CD4-positive, alpha-beta T cell treated with Interleukin-4 for 4 hours (primary cell): ENCODE results near the gene PTGR1.
"Not testable (repeated sequence)": the region's sequence is repeated elsewhere in the genome, so short reads cannot be mapped to it uniquely, and the experiment has no call there.

Source experiments
- DNase-seq: peaks from one replicate; pipeline ENCODE4 v3.0.0-alpha.2; 2020

The PTGR1 gene

DNA sequence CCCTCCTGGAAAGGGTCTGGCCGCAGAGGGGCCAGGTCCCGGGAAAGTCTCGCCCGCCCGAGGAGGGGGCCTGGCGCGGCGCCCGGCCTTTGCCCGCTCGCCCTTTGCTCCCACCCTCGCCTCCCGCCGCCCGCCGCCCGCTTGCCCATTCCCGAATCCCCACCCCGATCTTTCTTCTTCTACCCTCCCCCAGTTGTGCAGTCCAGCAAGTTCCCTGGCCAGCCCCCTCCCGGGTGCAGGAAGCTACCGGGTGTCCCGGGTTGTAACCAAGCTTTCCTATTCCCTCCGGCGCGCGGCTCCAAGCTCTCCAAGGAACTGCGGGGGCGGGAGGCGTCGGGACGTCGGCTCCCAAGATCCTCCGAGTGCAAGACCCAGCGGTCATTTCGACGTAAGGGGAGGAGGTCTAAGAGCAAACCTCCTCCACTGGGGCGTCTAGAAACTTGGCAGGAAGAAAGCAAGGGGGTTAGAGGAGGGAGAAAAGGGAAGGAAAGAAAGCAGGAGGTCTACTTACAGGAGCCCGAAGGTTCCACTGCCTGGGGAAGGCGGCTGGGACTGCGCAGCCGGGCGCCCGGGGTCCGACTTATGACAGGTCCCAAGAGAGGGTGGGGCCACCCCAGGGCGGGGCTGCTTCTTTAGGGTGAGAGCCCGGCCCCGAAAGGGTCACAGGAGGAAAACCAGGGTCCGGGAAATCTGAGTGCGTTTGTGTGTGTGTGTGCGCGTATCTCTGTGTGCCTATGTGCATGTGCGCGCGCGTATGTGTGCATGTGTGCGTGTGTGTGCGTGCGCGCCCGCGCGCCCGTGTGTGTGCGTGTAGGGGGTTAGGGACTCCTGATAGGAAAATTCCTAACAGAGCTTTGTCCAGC lies at the start of gene PTGR1:
Gene PTGR1, minus strand, starts transcription at position 556 of the 863 bp plus-strand sequence. CDS start 2,225 bp downstream, outside the sequence.
- DNase-seq = no peak

DNA sequence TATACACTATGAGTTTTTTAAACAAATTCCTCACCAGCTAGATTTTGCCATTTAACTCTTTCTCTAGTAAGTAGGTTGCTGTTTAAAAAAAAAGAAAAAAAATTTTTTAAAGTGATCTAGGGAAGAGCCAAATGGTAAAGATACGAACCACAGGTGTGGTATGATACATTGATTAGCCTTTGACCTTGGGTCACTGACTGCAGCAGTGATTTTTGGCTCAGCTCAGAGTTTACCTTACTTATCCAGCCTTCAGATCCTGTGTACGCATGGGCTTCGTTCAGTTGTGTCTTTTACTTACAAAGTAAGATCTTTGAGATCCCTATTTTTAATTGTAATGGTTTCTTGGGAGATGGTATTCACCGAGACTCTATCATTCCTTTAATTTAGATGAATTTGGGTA lies 49.6 kb upstream of the PTGR1 start:
- no peak for DNase-seq

DNA sequence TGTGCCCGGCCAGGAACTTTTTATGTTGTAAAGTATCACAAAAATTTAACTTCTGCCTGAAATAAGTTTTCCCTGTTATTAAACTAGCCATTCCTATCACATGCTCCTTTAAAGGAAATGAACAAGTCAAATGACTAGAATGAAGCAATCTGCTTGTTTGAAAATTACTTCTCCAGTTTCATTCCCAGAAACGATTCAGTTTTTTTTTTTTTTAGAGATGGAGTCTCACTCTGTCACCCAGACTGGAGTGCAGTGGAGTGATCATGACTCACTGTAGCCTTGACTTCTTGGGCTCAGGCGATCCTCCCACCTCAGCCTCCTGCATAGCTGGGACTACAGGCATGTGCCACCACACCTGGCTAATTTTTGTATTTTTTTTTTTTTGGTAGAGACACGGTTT lies 48.6 kb upstream of the PTGR1 start:
- DNase-seq = no peak

DNA sequence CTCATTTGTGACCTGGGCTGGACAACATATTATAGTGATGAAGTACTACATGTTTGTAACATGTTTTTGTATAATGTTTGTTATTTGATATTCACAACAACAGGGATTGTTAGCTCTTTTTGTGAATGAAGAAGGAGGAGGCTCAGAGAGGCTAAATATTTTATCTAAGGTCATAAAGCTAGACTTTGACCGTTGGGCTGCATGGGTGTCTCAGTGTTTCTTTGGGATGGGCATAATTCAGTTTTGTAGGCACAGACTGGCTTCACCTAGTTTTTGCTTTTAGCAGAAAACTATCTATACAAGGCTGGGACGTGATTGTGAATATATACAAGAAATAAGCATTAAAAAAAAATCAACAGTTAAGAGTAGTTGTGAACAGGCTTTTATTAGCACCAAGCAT lies 47.0 kb upstream of the PTGR1 start:
- no peak for DNase-seq

DNA sequence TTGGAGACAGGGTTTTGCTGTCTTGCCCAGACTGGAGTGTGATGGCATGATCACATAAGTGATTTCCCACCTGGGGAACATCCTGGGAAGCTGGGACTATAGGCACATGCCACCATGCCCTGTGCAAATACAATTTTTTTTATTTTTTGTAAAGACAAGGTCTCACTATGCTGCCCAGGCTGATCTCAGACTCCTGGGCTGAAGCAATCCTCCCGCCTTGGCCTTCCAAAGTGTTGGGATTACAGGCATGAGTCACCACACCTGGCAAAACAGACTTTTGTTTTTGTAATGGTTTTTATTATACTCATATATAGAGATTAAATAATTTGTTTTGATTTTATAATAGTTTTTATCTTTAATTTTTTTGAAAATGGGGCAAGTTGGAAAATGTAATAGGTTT lies 46.4 kb upstream of the PTGR1 start:
- DNase-seq = no peak

DNA sequence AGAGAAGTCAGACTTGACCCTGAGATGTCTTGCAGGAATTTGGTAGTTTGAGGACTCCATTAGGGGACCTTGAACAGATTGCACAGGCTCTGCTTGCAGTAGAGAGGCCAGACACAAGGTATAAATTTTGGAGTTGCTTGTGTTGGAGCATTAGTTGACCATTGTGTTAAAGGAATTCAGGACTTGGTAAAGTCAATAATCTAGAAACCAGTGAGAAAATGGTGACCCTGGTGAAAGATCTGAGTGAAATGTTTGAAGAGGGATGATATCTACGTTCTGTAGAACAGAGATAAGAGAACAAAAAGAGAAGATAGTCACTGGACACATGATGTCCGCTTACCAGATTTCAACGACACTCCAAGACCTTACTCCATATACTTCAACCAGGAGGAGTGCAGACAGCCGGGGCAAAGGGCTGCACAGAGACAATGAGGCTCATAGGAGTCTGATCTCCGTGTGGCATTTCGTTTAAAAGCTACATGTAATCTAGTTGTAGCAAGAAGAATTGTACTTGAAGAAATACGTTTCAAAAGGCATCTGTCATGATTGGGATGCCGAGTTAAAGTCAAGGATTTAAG lies 44.8 kb upstream of the PTGR1 start:
- no peak for DNase-seq

DNA sequence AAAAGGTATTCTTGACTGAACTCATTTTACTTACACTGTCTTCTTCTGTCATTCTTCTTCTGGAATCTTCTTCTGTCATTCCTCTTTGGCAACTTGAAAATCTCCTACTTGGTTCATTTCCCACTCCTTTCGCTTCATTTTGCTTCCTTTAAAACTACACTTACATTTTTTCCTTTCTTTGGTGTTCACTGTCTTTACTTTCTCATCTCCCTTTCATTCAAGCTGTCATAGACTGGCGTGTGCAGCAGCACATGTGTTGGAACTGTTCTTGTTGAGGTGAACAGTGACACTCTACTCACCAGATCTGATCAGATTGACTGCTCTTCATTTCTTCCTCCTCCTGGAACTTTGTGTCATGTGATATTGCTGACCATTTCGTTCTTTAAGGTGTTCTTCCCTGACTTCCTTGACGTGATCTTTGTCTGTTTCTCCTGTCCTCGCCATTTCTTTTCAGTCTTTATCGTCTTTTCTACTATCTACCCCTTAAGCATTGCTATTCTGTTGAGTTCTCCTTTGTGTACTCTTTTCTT lies 38.0 kb upstream of the PTGR1 start:
- DNase-seq = no peak

DNA sequence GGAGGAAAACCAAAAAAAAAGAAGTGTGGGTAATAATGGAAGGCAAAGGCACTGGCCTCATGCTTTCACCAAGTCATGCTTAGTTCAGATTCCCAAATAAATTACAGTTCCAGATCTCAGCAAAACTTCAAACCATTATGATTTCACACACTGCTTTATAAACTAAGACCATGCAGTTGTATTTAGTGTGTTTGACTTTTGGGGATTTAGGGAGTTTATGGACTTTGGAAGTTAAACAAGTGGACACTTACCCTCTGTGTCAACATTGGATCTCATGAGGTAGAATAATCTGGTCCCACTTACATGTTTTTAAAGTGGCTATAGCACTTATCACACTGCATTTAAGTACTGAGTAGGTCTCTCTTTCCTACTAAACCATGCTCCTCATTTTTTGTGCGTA lies 35.4 kb upstream of the PTGR1 start:
- DNase-seq = no peak

DNA sequence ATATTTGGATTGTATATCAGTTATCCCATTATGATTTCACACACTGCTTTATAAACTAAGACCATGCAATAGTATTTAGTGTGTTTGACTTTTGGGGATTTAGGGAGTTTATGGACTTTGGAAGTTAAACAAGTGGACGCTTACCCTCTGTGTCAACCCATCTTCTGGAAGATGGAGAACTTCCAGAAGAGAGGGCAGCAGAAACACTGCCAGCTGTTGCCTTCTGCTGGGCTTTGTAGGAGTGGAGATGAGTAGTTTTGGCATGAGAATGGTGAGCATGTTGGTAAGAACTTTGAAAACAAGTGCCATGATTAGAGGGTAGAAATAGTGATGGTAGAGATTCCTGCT lies 33.9 kb upstream of the PTGR1 start:
- no peak for DNase-seq

DNA sequence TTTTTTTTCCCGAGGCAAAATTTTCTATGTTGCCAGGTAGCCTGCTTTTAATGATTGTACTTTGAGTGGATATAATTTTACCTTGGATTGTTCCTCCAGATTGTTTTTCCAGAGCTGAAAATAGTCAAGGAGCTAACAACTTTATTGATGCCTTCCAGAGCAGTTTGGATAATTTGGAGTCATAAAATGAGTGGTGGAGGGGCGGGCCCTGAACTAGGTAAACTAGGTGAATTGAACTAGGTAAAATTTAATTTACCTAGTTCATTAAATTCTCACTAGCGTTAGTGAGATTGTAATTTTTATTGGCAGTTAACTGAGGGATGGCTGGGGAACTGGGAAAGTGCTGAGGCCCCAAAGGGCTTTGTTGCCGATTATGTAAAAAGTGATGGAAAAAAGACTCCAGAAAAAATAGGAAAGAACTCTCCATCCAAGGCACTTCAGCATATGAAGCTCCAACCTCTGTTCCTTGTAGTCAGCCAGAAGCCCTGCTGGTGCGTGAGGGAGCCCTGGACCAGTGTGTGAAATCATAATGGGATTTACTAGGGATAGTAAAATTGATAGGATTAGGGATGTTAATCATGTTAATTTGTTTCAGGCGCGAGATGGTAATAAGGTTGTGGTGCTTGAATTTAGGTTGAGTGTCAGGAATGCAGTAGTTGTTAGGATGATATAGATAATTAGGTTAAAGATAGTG lies 33.4 kb upstream of the PTGR1 start:
- DNase-seq = no peak

DNA sequence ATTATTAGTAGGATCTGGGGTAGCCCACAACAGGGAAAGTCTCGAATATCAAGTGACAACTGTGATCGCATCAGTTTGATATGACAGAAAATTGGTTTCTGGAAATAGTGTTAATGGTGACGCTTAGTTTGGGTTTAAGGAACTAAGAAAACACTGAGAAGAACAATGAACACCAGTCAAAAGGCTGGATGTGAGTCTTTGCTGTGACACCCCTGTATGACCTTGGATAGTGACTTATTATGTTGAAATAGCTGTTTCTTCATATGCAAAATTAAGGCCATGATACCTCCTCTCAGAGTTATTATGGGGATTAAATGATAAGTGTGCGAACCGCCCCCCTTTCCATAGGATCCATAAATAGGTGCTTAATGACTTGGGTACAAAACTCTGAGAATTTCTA lies 32.6 kb upstream of the PTGR1 start:
- no peak for DNase-seq

DNA sequence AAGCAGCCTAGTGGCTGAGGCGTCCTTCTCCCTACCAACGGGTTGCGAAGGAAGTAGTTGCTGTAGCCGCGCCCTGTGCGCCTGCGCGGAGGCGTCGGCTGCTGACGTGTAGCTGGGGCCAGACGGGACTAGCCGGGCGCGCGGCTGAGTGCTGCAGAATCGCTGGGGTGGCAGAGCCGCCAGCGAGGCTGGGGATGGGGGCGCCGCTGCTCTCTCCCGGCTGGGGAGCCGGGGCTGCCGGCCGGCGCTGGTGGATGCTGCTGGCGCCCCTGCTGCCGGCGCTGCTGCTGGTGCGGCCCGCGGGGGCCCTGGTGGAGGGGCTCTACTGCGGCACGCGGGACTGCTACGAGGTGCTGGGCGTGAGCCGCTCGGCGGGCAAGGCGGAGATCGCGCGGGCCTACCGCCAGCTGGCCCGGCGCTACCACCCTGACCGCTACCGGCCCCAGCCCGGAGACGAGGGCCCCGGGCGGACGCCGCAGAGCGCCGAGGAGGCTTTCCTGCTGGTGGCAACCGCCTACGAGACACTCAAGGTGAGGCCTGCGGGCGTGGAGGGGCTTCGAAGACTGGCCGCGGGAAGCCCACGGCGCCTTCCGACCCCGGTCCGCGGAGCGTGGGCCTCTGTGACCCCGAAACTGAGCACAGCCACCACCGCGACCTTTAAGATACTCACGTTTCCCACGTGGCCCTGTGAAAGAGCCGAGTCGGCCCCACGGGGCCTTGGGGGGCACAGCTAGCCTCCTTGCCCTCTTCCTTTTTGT lies 31.9 kb upstream of the PTGR1 start, which contains the start of gene DNAJC25:
Gene DNAJC25, plus strand, starts transcription at position 121 of the 758 bp plus-strand sequence. Its CDS starts 74 bp downstream, at position 195.
- peak; percentile 98 for DNase-seq

DNA sequence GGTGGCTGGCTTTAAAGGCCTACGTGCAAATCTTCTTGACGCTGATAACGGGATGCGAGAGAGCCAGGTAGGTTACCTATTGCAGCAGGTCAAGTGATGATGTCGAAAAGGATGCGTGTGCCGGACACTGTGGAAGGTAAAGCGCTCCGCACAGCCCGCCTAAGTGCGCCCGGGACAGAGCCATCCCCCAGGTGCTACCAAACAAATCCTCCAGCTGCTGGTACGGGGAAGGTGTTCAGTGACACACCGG lies 31.4 kb upstream of the PTGR1 start:
- no peak for DNase-seq

DNA sequence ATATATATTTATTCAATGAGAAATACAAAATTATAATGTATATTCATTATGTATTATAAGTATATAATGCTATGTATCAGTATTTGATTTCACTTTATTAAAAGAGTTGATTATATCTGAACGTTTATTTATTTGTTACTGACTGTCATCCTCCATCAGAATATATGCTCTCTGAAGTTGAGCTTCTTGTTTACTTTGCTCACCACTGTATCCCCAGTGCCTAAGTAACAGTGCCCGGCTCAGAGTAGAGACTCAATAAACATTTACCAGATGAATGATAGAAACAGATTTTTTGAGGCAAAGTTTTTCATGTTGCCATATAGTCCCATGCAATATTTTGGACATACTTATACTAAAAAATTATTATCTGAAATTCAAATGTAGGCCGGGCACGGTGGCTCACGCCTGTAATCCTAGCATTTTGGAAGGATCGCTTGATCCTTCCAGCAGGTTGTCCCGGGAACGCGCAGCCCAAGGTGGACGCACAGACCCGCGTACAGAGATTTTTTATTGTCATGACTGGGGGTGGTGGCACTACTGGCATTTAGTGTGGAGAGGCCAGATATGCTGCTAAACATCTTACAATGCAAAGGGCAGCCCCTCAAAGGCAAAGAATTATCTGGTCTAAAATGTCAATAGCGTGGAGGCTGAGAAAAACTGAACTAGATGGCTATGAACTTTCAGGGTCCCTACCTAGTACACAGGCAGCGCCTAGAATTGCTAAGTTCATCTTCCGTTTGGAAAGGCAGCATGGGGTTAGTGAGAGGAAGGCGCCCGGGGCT lies 30.9 kb upstream of the PTGR1 start:
- no peak for DNase-seq

DNA sequence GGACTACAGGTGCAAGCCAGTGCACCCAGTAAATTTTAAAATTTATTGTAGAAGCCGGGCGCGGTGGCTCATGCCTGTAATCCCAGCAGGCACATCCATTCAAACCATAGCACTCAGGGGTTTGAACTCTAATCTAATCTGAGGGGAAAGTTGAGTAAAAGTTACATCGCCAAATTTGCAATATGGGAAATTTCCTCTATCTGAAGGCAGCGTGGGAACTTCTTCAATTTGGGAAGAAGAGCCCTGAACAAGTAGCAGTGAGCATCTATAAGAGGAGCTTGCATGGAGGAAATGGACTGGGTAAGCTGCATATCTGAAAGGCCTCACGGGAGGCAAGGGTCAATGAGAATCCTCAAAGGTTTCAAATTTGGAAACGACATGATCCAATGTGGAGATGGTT lies 29.0 kb upstream of the PTGR1 start:
- DNase-seq = no peak

DNA sequence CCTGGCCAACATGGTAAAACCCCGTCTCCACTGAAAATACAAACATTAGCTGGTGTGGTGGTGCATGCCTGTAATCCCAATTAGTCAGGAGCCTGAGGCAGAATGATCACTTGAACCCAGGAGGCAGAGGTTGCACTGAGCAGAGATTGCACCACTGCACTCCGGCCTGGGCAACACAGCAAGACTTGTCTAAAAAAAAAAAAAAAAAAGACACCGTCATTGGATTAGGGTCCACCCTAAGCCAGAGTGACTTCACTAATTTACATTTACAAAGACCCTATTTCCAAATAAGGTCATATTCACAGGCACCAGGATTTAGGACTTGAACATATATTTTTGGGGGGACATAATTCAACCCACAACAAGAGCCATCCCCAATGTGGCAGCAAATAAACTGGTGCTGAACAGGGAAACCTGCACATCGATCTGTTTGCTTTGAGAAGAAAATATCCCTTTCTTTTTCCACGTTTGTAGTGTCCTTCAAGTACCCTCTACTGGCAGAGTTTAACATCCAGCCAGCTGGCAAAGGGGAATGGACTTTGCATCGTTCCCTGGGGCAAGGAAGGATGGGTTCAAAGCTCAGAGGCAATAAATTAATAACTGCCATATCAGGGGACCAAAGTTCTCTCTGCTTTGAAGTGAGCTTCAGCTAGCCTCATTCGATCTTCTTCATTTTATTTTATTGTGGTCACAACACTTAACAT lies 28.0 kb upstream of the PTGR1 start:
- no peak for DNase-seq

DNA sequence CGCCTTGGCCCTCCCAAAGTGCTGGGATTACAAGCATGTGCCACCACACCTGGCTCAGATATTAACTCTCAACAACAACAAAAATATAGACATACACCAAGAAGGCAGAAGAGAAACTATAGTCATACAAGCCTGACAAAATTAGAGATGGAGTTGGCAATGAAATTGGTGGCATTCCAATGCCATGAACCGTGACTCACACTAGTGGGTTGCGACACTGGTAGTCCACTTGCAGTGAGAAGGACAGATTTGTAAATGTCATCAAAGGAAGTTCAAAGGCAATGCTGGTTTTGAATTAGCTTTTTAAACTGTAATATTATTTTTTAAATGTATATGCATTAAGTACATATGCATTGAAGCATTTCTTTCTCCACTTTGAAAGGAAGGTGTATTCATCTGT lies 23.2 kb upstream of the PTGR1 start:
- DNase-seq = no peak

DNA sequence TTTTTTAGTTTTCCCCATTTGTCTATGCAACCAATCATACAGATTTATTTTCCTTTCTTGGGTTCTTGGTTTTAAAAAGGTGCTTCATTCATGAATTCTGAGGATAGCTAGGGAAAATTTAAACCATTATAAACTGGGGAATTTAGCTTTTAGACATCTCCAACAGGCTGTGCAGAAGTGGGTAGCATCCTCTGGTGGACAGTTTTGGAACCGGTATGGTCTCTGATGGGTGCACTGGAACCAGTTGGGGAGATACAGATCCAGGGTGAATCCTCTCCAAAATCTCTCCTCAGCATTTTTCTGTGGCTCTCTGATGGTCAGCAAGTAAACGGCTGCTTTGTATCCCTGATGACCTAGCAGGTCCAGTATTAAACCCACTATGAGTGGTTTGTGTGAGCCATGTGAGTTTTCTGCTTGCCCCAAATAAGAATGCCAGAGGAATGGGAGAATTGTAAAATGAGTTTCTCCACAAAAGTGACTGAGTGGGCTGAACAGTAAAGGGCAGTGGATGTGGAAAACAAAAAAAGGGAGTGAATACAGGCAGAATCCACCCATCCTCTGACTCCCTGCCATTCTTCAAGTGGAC lies 22.5 kb upstream of the PTGR1 start:
- DNase-seq = no peak

DNA sequence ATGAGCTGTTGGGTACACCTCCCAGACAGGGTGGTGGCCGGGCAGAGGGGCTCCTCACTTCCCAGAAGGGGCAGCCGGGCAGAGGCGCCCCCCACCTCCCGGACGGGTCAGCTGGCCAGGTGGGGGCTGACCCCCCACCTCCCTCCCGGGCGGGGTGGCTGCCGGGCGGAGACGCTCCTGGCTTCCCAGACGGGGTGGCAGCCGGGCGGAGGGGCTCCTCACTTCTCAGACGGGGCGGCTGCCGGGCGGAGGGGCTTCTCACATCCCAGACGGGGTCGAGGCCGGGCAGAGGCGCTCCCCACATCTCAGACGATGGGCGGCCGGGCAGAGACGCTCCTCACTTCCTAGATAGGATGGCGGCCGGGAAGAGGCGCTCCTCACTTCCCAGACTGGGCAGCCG lies 17.9 kb upstream of the PTGR1 start:
- DNase-seq = not testable (repeated sequence)

DNA sequence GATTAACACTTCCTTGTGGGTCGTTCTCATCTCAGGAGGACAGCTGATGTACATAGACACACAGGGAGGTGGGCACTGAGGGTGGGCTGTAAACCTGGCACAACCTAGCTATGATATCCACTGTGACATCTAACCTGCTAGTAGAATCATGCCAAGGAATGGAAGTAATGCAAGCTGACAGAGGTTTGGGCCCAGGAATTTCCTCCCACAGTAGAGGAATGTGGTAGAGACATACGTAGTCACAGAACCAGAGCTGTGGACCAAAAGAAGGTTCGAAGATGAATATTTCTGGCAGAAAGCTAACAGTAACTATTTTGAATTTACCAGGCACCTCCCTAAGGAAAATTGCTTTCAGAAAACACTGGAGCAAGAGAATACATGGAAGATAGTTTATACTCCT lies 16.5 kb upstream of the PTGR1 start:
- no peak for DNase-seq

DNA sequence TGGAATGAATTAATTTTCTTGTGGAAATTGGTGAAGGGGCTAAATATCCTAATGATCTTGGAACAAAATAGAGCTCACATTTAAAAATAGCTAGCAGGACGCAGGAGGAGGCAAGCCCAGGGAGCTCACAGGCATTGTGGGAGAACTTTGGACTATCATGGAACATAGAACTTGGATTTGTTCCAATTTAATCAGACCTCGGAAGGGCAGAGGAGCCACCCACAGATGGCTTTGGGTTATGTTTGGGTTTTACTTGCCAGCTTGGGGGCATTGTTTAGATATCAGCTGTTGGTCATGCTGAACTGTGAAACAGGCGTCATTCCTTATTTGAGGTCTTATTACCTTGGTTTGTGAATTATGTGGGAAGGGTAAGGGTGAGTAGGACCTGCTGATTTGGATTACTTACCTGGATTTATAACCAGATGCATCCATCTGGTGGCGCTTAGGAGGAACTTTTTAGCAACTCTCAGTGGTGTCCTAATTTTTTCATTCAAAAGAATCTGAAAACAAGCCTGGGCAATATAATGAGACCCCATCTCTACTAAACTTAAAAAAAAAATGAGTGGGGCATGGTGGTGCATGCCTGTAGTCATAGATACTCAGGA lies 14.1 kb upstream of the PTGR1 start:
- DNase-seq = no peak
